Measurements from ENCODE around the gene CHKA. TPM values are rescaled to one million over a fixed set of nuclear protein-coding genes. Genes with fewer than 3 reads are reported as not detected.

CHKA gene
- total and polyA plus RNA-seq, 2 of the 8 experiments (the other 6 are each of a cell fraction or from before 2014, with no cell fraction given) = 61.2 to 86.6 TPM

GRCh38 chr11:68159665-68160064 is 38.5 kb upstream of the CHKA start:
- no peak overlapping the region for H3K27ac ChIP-seq (ENCODE audit: low read depth, low read length)
- no peak overlapping the region for H3K56ac ChIP-seq (replicated peaks; ENCODE audit: insufficient read length, low read depth, low read length)
- H2BK12ac ChIP-seq (ENCODE audit: low read depth, low read length) = no peak overlapping the region
- H3K9ac ChIP-seq (replicated peaks in 1 of 4; ENCODE audit: extremely low read depth in 1 of 4, low read depth in 3 of 4, low read length in 3 of 4) = no peak overlapping the region
- no peak overlapping the region for H2BK20ac ChIP-seq (ENCODE audit: low read length)
- H3K18ac ChIP-seq (ENCODE audit: extremely low read depth, low read length) = no peak overlapping the region
- H3K23ac ChIP-seq (ENCODE audit: insufficient read length) = no peak overlapping the region
- no peaks in the 10 kb centered on the region for H3K79me2 ChIP-seq (ENCODE audit: control insufficient read depth in 1 of 2, insufficient read depth in 2 of 2, low read length in 2 of 2)
- no peaks in the 10 kb centered on the region for H3K4me1 ChIP-seq (replicated peaks in 1 of 4; ENCODE audit: control insufficient read depth in 3 of 4, insufficient read depth in 4 of 4, low read length in 3 of 4)
- no peak overlapping the region for H2AK5ac ChIP-seq (ENCODE audit: low read depth, low read length)
- no peak overlapping the region for H4K5ac ChIP-seq (ENCODE audit: insufficient read length, low read depth, low read length)
- no peak overlapping the region for H4K8ac ChIP-seq (ENCODE audit: extremely low read depth, insufficient read depth, low read length)
- peaks cover 0 to 4% (median 2%) of the 10 kb centered on the region in 4 experiments; a peak in 3 of 8 replicates for H3K36me3 ChIP-seq (ENCODE audit: control insufficient read depth in 2 of 4, insufficient read depth in 4 of 4, low read length in 3 of 4)
- no peak overlapping the region for H2BK5ac ChIP-seq (ENCODE audit: low read depth, low read length)
- H3K14ac ChIP-seq (ENCODE audit: insufficient read length) = no peak overlapping the region
- H2AFZ ChIP-seq (ENCODE audit: low read length) = no peak overlapping the region
- TF ChIP-seq CHD2 (IDR thresholded peaks at IDR 0.05; ENCODE audit: low read length) (no peak), RNF2 (IDR thresholded peaks at IDR 0.05; ENCODE audit: borderline replicate concordance, low read depth, low read length, missing control alignments, poor library complexity, severe bottlenecking) (no peak), SIRT6 (IDR thresholded peaks at IDR 0.05; ENCODE audit: low read length) (no peak), BCL11A (IDR thresholded peaks at IDR 0.05; ENCODE audit: low read depth in 2 of 2, low read length in 2 of 2) (no peak), SUZ12 (IDR thresholded peaks at IDR 0.05; ENCODE audit: low read length) (no peak), PHF8 (conservative IDR thresholded peaks at IDR 0.05; ENCODE audit: low read depth, low read length) (no peak), KDM1A (IDR thresholded peaks at IDR 0.05; ENCODE audit: borderline replicate concordance, low read length) (no peak), CBX8 (IDR thresholded peaks at IDR 0.05; ENCODE audit: borderline replicate concordance, low read depth, low read length) (no peak)
- H4K20me1 ChIP-seq (replicated peaks in 1 of 2; ENCODE audit: control insufficient read depth in 1 of 2, insufficient read depth in 2 of 2, low read length in 2 of 2) = peaks cover 0 to 4% of the 10 kb centered on the region in 2 experiments
- no peaks in the 10 kb centered on the region for H3K9me3 ChIP-seq (ENCODE audit: insufficient read depth in 2 of 2, low read depth in 1 of 2, low read length in 1 of 2)
- no peaks in the 10 kb centered on the region for H3K27me3 ChIP-seq (replicated peaks in 1 of 4; ENCODE audit: control insufficient read depth in 3 of 4, extremely low read depth in 1 of 4, insufficient read depth in 3 of 4, low read length in 3 of 4)
- no peak for FAIRE-seq
- H3K79me1 ChIP-seq (ENCODE audit: low read depth, low read length) = no peaks in the 10 kb centered on the region
- no peak overlapping the region for H4K91ac ChIP-seq (replicated peaks; ENCODE audit: insufficient read length, low read length)
- H3K23me2 ChIP-seq (ENCODE audit: low read depth, low read length) = no peaks in the 10 kb centered on the region
- CTCF ChIA-PET (ENCODE audit: partially characterized antibody) = interaction anchor here (0.7 to 1.4 kb wide), 5 partner anchors 9 to 473 kb away, joined by 3 to 4 read pairs (median 3); no protein-coding TSS in a partner anchor
- WGBS, 2 experiments (ENCODE audit: extremely low coverage in 1 of 2, insufficient coverage in 1 of 2, insufficient read length in 1 of 2, insufficient replicate concordance in 2 of 2, low coverage in 1 of 2, low lambda C conversion rate in 2 of 2, missing lambda C conversion rate in 1 of 2) = 83% methylated on average over 6 of the region's 6 CpGs; no CpG with 5 or more reads in 1 of the 2 experiments
- H3K4ac ChIP-seq (replicated peaks; ENCODE audit: insufficient read length, low read depth, low read length) = no peak overlapping the region
- H2BK120ac ChIP-seq (replicated peaks; ENCODE audit: low read depth, low read length) = no peak overlapping the region
- POLR2A ChIA-PET (ENCODE audit: partially characterized antibody) = interaction anchor here (0.8 to 1.6 kb wide), 4 partner anchors 10 to 154 kb away, joined by 3 to 4 read pairs (median 4); no protein-coding TSS in a partner anchor
- no peak for DNase-seq (ENCODE audit: low read depth in 1 of 2, low spot score in 2 of 2)
- H3K4me3 ChIP-seq (ENCODE audit: extremely low read depth in 1 of 4, insufficient read depth in 2 of 4, low read depth in 3 of 4, low read length in 4 of 4) = no peak overlapping the region
- no peak overlapping the region for H3K4me2 ChIP-seq (ENCODE audit: insufficient read depth in 1 of 2, low read depth in 2 of 2, low read length in 2 of 2)
- no peak overlapping the region for H2BK15ac ChIP-seq (ENCODE audit: low read length)

Measured in H1 (cell line).